ENCODE measurements around the gene TENM4. TPM values are rescaled to one million over a fixed set of nuclear protein-coding genes. Genes with fewer than 3 reads are reported as not detected.

TENM4 gene
- total RNA-seq, 1 donor from 2014 or later, result 5.1 TPM

DNA sequence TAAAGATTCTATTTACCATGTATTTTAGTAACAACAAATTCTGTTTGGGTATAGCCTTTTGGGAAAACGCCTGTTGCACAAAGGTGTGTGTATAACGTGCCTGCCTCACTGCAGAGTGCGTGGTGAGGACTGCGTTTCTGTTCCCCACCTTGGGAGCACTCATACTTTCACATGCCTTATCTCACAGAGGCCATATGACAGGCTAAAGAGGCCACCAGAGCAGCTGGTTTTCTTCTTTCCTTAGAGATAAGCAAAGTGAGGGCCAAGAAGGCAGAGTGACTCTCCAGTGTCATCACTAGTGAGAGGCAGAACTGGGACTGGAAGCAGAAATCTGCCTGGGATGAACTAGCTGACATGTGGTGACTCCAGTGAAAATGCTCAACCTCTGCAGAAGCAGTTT, 497.0 kb downstream of the TENM4 start:
- no peaks in the 10 kb centered on the region for H3K36me3 ChIP-seq
- no peak overlapping the region for H3K4me3 ChIP-seq
- DNase-seq (ENCODE audit: low spot score), result no peak
- peaks cover 14% of the 10 kb centered on the region for H3K9me3 Mint-ChIP-seq
- peaks cover 65% of the 10 kb centered on the region for H3K4me1 Mint-ChIP-seq
- no peak overlapping the region for H3K27ac ChIP-seq
- no peak overlapping the region for H3K27ac Mint-ChIP-seq
- H3K36me3 Mint-ChIP-seq, result peaks cover 16% of the 10 kb centered on the region
- peaks cover 67% of the 10 kb centered on the region for H3K27me3 ChIP-seq
- peaks cover 26% of the 10 kb centered on the region for H4K20me1 ChIP-seq (ENCODE audit: low read depth)
- H2AFZ ChIP-seq (replicated peaks), result no peak overlapping the region
- peaks cover 49% of the 10 kb centered on the region for H3K4me1 ChIP-seq
- H3K9me3 ChIP-seq (ENCODE audit: low read depth), result no peaks in the 10 kb centered on the region
- no peak overlapping the region for H3K4me2 ChIP-seq
- H3K9ac ChIP-seq, result no peak overlapping the region
- peaks cover 6% of the 10 kb centered on the region for H3K79me2 ChIP-seq (ENCODE audit: low read depth)
- peaks cover 3% of the 10 kb centered on the region for H3K27me3 Mint-ChIP-seq (ENCODE audit: insufficient read depth, low read depth)
- TF ChIP-seq EZH2phosphoT487 (IDR thresholded peaks at IDR 0.05) (no peak), EZH2 (IDR thresholded peaks at IDR 0.05) (no peak)
- TF ChIP-seq, protein P1, sequence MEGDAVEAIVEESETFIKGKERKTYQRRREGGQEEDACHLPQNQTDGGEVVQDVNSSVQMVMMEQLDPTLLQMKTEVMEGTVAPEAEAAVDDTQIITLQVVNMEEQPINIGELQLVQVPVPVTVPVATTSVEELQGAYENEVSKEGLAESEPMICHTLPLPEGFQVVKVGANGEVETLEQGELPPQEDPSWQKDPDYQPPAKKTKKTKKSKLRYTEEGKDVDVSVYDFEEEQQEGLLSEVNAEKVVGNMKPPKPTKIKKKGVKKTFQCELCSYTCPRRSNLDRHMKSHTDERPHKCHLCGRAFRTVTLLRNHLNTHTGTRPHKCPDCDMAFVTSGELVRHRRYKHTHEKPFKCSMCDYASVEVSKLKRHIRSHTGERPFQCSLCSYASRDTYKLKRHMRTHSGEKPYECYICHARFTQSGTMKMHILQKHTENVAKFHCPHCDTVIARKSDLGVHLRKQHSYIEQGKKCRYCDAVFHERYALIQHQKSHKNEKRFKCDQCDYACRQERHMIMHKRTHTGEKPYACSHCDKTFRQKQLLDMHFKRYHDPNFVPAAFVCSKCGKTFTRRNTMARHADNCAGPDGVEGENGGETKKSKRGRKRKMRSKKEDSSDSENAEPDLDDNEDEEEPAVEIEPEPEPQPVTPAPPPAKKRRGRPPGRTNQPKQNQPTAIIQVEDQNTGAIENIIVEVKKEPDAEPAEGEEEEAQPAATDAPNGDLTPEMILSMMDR (IDR thresholded peaks at IDR 0.05), result no peak
- H3F3A ChIP-seq (ENCODE audit: low read depth), result peaks cover 28% of the 10 kb centered on the region
- H3K4me3 Mint-ChIP-seq, result no peak overlapping the region

DNA sequence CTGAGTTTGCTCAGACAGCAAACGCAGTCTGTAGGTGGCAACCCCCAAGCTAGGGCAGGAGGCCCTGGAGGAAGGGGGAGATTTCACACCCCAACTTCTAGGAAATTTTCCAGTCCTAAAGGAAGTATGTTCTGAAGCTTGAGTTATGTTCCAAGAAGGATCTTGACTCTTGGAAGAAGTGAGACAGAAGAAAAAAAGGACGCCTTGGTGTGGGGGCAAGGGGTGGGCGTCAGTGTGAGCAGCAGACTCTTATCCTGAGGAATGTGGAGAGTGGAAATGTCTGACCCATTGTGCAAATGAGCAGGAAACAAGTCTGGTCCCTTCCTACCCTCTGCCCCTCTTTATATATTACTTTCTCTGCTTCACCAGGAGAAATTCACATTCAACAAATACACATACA, 497.7 kb downstream of the TENM4 start:
- peaks cover 14% of the 10 kb centered on the region for H3K9me3 Mint-ChIP-seq
- TF ChIP-seq, protein P1 (IDR thresholded peaks at IDR 0.05), result no peak
- TF ChIP-seq EZH2 (IDR thresholded peaks at IDR 0.05) (no peak), EZH2phosphoT487 (IDR thresholded peaks at IDR 0.05) (no peak)
- peaks cover 67% of the 10 kb centered on the region for H3K4me1 Mint-ChIP-seq

GRCh38 chr11:78941226-78941851, 499.5 kb downstream of the TENM4 start:
- no peak overlapping the region for H3K27ac ChIP-seq
- Mint-ChIP-seq H3K4me3 (no peak overlapping the region), H3K36me3 (peaks cover 14% of the 10 kb centered on the region), H3K4me1 (peaks cover 70% of the 10 kb centered on the region), H3K27ac (peak overlapping the region; percentile 90), H3K27me3 (ENCODE audit: insufficient read depth, low read depth) (peaks cover 3% of the 10 kb centered on the region), H3K9me3 (peaks cover 8% of the 10 kb centered on the region)
- no peak for DNase-seq (ENCODE audit: low spot score)
- H3K36me3 ChIP-seq, result no peaks in the 10 kb centered on the region
- no peak overlapping the region for H2AFZ ChIP-seq (replicated peaks)
- H3K4me1 ChIP-seq, result peaks cover 45% of the 10 kb centered on the region
- peaks cover 6% of the 10 kb centered on the region for H3K79me2 ChIP-seq (ENCODE audit: low read depth)
- H3K4me2 ChIP-seq, result peak overlapping the region; percentile 62
- H3F3A ChIP-seq (ENCODE audit: low read depth), result peaks cover 20% of the 10 kb centered on the region
- no peak for TF ChIP-seq EZH2 (IDR thresholded peaks at IDR 0.05)
- no peak for TF ChIP-seq EZH2phosphoT487 (IDR thresholded peaks at IDR 0.05)
- H3K9me3 ChIP-seq (ENCODE audit: low read depth), result no peaks in the 10 kb centered on the region
- H3K9ac ChIP-seq, result no peak overlapping the region
- peaks cover 21% of the 10 kb centered on the region for H4K20me1 ChIP-seq (ENCODE audit: low read depth)
- H3K4me3 ChIP-seq, result no peak overlapping the region
- peaks cover 66% of the 10 kb centered on the region for H3K27me3 ChIP-seq

More for the DNA sequence above, 497.7 kb downstream of the TENM4 start:
- Histone ChIP-seq H3K27me3 (peaks cover 67% of the 10 kb centered on the region), H3K79me2 (ENCODE audit: low read depth) (peaks cover 6% of the 10 kb centered on the region), H3F3A (ENCODE audit: low read depth) (peaks cover 23% of the 10 kb centered on the region), H3K4me3 (no peak overlapping the region), H2AFZ (replicated peaks) (no peak overlapping the region), H3K9me3 (ENCODE audit: low read depth) (no peaks in the 10 kb centered on the region), H3K27ac (no peak overlapping the region), H3K4me2 (peak overlapping the region; percentile 20), H3K36me3 (no peaks in the 10 kb centered on the region), H4K20me1 (ENCODE audit: low read depth) (peaks cover 21% of the 10 kb centered on the region), H3K4me1 (peaks cover 45% of the 10 kb centered on the region), H3K9ac (no peak overlapping the region)
- no peak for DNase-seq (ENCODE audit: low spot score)
- H3K27me3 Mint-ChIP-seq (ENCODE audit: insufficient read depth, low read depth), result peaks cover 3% of the 10 kb centered on the region
- H3K36me3 Mint-ChIP-seq, result peaks cover 18% of the 10 kb centered on the region
- peak overlapping the region; percentile 68 for H3K27ac Mint-ChIP-seq
- no peak overlapping the region for H3K4me3 Mint-ChIP-seq

All from neural progenitor cell (in vitro differentiated cells).